ENCODE results near the gene KIAA0232.

KIAA0232 gene

GRCh38 chr4:6876440-6876839, 93.9 kb downstream of the KIAA0232 start:
- peak; percentile 85 for DNase-seq (ENCODE audit: low read depth)
- H3K4me3 ChIP-seq (ENCODE audit: low read length): peak overlapping the region; percentile 10; the same call in 1 of the 2 replicates
- TF ChIP-seq, protein P1, sequence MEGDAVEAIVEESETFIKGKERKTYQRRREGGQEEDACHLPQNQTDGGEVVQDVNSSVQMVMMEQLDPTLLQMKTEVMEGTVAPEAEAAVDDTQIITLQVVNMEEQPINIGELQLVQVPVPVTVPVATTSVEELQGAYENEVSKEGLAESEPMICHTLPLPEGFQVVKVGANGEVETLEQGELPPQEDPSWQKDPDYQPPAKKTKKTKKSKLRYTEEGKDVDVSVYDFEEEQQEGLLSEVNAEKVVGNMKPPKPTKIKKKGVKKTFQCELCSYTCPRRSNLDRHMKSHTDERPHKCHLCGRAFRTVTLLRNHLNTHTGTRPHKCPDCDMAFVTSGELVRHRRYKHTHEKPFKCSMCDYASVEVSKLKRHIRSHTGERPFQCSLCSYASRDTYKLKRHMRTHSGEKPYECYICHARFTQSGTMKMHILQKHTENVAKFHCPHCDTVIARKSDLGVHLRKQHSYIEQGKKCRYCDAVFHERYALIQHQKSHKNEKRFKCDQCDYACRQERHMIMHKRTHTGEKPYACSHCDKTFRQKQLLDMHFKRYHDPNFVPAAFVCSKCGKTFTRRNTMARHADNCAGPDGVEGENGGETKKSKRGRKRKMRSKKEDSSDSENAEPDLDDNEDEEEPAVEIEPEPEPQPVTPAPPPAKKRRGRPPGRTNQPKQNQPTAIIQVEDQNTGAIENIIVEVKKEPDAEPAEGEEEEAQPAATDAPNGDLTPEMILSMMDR (conservative IDR thresholded peaks at IDR 0.05; ENCODE audit: low read length): no peak

DNA sequence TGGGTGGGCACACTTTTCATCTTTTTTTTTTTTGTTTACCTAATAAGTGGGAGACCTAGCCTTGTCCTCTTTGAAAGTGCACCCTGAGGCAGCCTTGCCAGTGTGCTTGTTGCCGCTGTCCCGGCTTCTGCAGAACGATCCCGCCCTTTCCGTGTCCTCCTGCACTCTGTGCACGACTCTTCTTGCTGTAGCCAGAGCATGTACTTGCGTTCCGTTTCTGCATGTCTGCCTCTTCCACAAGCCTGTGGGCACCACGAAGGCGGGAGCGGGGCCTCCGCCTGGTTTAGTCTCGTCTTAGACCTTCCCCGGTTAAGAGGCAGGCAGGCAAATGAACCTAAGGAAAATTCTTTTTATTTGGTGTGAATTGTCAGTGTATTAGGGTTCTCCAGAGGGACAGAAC, 94.5 kb downstream of the KIAA0232 start:
- peak overlapping the region; percentile 10; the same call in 1 of the 2 replicates for H3K4me3 ChIP-seq (ENCODE audit: low read length)
- no peak for DNase-seq (ENCODE audit: low read depth)
- TF ChIP-seq, protein P1 (conservative IDR thresholded peaks at IDR 0.05; ENCODE audit: low read length): no peak

DNA sequence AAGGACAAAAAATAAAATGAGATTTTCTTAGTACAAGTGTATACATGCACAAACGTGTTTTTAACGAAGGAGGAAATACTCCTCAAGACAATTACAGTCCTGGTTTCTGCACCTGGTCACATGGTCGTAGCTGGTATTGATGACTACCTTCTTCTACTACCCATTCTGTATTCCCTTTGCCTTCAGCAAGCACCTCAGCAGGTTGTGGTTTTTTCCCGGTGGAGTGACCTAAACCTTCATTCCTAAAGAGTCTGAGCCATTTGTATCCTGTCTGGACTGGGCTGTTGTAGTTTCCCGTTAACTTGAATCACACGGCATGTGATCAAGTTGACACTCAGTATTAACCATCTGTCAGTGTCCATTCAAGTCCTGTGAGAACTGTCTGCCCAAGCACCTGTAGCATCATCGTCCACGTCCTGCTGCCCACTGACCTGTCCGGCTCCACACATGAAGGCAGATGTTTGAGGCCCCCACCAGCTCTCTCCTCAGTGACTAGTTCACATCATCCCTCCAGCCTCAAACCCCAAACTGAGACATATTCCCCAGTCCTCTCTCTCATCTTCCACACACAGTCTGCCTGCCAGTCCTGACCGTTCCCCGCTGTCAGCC, 96.0 kb downstream of the KIAA0232 start:
- H3K4me3 ChIP-seq (ENCODE audit: low read length): no peak overlapping the region
- no peak for DNase-seq (ENCODE audit: low read depth)
- TF ChIP-seq, protein P1 (conservative IDR thresholded peaks at IDR 0.05; ENCODE audit: low read length): no peak

- H3K4me3 ChIP-seq (ENCODE audit: low read length): no peak overlapping the region
- TF ChIP-seq, protein P1 (conservative IDR thresholded peaks at IDR 0.05; ENCODE audit: low read length): no peak
- no peak for DNase-seq (ENCODE audit: low read depth)
Observed at GRCh38 chr4:6880691-6881090, 98.2 kb downstream of the KIAA0232 start.

DNA sequence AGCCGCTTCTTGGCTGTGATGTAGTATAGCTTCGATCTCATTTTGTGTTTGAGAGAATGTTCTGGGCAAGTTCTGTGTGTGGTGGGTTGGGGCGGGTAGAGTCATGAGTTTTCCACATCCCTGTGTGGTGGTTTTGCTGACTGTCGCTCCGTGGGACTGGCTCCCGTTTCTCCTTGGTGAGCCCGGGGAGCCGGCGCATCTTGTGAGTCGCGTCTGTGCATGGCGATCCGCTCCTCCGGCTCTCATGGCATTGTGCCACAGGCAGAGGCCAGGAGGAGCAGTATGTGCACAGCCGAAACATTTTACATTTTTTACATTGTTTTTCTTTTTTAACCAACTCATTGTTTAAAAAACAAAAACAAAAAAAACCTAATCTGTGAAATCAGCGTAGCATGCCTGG, 99.4 kb downstream of the KIAA0232 start:
- TF ChIP-seq, protein P1 (conservative IDR thresholded peaks at IDR 0.05; ENCODE audit: low read length): no peak
- DNase-seq (ENCODE audit: low read depth): no peak
- no peak overlapping the region for H3K4me3 ChIP-seq (ENCODE audit: low read length)

- TF ChIP-seq, protein P1 (conservative IDR thresholded peaks at IDR 0.05; ENCODE audit: low read length): no peak
- no peak overlapping the region for H3K4me3 ChIP-seq (ENCODE audit: low read length)
- peak; percentile 43 for DNase-seq (ENCODE audit: low read depth)
Observed at GRCh38 chr4:6884341-6884870, 101.9 kb downstream of the KIAA0232 start.

- TF ChIP-seq, protein P1 (conservative IDR thresholded peaks at IDR 0.05; ENCODE audit: low read length): peak; percentile 54
- peak; percentile 85 for DNase-seq (ENCODE audit: low read depth)
- H3K4me3 ChIP-seq (ENCODE audit: low read length): peak overlapping the region; percentile 34
Observed at GRCh38 chr4:6885953-6886557, 103.5 kb downstream of the KIAA0232 start.

Measured in AG10803 (cell line).